ENCODE measurements around the gene FOXP2. TPM values are rescaled to one million over a fixed set of nuclear protein-coding genes. Genes with fewer than 3 reads are reported as not detected.

The FOXP2 gene
- total and polyA plus RNA-seq, 3 donors from 2014 or later = 2.5 to 5.9 (median 3.8) TPM

DNA sequence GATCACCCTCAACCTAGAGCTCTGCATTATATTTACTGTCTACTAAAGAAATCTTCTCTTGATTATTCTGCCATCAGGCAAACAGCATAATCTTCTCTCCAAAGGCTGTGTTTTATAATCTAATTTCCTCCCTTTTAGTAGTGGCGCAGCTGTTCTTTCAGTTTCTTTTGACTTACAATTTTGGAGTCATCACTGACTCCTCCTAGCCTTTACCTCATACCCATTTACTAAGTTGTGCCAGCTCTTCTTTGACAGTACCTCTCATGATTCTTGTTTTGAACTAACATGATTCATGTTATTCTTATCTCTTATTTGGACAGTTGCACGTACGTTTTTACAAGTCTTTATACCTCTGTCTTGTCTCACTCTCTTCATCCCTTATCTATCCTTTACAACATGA is 113.0 kb downstream of the FOXP2 start:
- no peak for DNase-seq
- TF ChIP-seq POLR2A (IDR thresholded peaks at IDR 0.05) = no peak
- TF ChIP-seq, protein P1, sequence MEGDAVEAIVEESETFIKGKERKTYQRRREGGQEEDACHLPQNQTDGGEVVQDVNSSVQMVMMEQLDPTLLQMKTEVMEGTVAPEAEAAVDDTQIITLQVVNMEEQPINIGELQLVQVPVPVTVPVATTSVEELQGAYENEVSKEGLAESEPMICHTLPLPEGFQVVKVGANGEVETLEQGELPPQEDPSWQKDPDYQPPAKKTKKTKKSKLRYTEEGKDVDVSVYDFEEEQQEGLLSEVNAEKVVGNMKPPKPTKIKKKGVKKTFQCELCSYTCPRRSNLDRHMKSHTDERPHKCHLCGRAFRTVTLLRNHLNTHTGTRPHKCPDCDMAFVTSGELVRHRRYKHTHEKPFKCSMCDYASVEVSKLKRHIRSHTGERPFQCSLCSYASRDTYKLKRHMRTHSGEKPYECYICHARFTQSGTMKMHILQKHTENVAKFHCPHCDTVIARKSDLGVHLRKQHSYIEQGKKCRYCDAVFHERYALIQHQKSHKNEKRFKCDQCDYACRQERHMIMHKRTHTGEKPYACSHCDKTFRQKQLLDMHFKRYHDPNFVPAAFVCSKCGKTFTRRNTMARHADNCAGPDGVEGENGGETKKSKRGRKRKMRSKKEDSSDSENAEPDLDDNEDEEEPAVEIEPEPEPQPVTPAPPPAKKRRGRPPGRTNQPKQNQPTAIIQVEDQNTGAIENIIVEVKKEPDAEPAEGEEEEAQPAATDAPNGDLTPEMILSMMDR (IDR thresholded peaks at IDR 0.05) = no peak
- H3K27me3 ChIP-seq = no peaks in the 10 kb centered on the region
- H3K9me3 ChIP-seq = no peaks in the 10 kb centered on the region
- H3K27ac ChIP-seq = no peak overlapping the region
- H3K4me1 ChIP-seq = no peaks in the 10 kb centered on the region
- intact Hi-C loops (cut with DNase I; ENCODE audit: low total_unique reads) = no loop called here
- H3K36me3 ChIP-seq (ENCODE audit: low read depth, missing control alignments) = no peaks in the 10 kb centered on the region
- 75 to 86% methylated on average over 3 of the region's 3 CpGs for WGBS, 2 donors
- no peak overlapping the region for H3K4me3 ChIP-seq

DNA sequence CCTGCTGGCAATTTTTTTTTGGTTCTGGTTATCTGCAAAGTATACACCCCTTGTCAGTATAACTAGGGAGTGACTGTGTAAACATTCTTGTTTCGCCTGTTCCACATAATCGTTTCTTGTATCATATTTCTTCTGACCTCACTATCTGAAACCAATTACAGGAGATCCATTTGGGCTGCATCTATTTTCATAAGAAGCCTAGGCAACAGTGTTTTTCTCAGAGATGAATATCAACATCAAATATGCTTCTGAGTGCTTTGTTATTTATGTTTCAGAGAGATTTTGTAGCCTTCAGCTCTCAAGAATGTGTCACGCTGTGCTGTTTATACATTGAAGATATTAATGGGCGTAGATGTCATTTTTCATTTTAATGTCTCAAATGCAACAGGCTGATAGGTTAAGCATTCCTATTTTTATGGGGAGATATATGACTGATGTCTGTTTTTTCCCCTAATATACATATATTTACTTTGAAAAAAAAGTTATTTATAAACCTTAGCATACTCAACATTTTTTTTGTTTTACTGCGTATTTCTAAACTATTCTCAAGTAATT is 115.5 kb downstream of the FOXP2 start:
- H3K9me3 ChIP-seq = no peaks in the 10 kb centered on the region
- WGBS, 2 donors = 60 to 72% methylated on average over 5 of the region's 5 CpGs
- no peaks in the 10 kb centered on the region for H3K27me3 ChIP-seq
- no peak overlapping the region for H3K4me3 ChIP-seq
- DNase-seq = no peak
- H3K36me3 ChIP-seq (ENCODE audit: low read depth, missing control alignments) = no peaks in the 10 kb centered on the region
- TF ChIP-seq, protein P1 (IDR thresholded peaks at IDR 0.05) = no peak
- no peak for TF ChIP-seq POLR2A (IDR thresholded peaks at IDR 0.05)
- no peak overlapping the region for H3K27ac ChIP-seq
- no peaks in the 10 kb centered on the region for H3K4me1 ChIP-seq
- intact Hi-C loops (cut with DNase I; ENCODE audit: low total_unique reads) = no loop called here

DNA sequence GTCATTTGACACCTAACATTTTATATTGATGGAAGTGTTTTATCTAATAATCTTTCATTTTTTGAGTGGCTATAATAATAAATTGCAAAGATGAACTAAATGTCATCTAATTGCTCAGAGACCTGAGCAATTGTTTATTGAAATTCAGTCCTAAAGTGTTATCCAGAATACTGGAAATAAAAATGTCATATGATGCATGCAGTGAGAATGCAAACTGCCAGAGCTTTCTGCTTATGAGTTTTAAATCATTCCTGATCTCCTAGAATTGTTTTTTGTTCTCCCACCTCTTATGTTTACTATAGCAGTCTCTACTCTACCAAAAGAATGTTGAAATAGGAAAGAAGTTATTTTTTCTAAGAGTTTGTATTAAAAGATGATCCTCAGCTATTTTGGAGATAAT is 116.7 kb downstream of the FOXP2 start:
- Histone ChIP-seq H3K4me3 (no peak overlapping the region), H3K27ac (no peak overlapping the region), H3K27me3 (no peaks in the 10 kb centered on the region), H3K4me1 (no peaks in the 10 kb centered on the region), H3K9me3 (no peaks in the 10 kb centered on the region), H3K36me3 (ENCODE audit: low read depth, missing control alignments) (no peaks in the 10 kb centered on the region)
- intact Hi-C loops (cut with DNase I; ENCODE audit: low total_unique reads) = no loop called here
- TF ChIP-seq, protein P1 (IDR thresholded peaks at IDR 0.05) = no peak
- TF ChIP-seq POLR2A (IDR thresholded peaks at IDR 0.05) = no peak
- no peak for DNase-seq

DNA sequence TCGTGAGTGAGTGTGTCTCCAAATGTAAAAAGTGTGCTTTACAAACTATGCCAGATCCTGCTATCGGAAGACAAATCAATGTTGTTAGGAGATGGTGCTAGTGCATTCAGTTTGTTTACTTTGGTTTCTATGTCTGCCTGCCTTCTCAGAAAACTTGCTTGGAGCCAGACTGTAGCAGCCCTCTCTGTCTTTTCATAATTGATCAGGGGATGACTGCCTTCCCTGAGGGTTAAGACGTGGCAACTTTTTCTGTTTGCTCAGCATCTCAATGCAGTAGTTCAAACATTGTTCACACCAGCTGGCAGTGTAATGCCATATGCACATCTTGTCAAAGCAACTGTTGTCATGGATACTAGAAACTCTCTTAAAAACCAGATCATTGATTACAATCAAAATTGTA is 118.5 kb downstream of the FOXP2 start:
- H3K36me3 ChIP-seq (ENCODE audit: low read depth, missing control alignments) = no peaks in the 10 kb centered on the region
- H3K27ac ChIP-seq = no peak overlapping the region
- no peak overlapping the region for H3K4me3 ChIP-seq
- TF ChIP-seq, protein P1 (IDR thresholded peaks at IDR 0.05) = no peak
- TF ChIP-seq POLR2A (IDR thresholded peaks at IDR 0.05) = no peak
- no peaks in the 10 kb centered on the region for H3K4me1 ChIP-seq
- no peaks in the 10 kb centered on the region for H3K9me3 ChIP-seq
- 78 to 85% methylated on average over 3 of the region's 3 CpGs for WGBS, 2 donors
- intact Hi-C loops (cut with DNase I; ENCODE audit: low total_unique reads) = no loop called here
- H3K27me3 ChIP-seq = no peaks in the 10 kb centered on the region
- DNase-seq = no peak

DNA sequence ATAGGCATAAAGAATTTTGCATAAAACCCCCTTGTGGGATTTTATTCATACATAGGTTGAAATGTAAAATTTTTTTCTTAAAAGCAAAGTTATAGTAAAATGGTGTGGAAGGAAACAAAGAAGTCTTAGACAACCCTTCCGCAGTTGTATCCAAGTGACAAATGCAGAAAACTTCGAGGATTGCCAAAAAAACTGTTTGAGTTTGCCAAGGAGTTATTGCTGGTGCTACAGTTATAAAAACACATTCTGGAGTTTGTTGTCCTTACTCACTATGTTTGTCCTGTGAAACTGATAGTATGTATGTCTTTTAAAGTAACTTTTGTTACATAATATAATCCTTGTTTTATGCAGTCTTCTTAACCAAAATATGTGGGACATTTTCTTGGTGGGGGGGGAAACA is 120.3 kb downstream of the FOXP2 start:
- WGBS, 2 donors = 50 to 69% methylated on average over 2 of the region's 2 CpGs
- Histone ChIP-seq H3K4me3 (no peak overlapping the region), H3K9me3 (no peaks in the 10 kb centered on the region), H3K4me1 (no peaks in the 10 kb centered on the region), H3K27ac (no peak overlapping the region), H3K36me3 (ENCODE audit: low read depth, missing control alignments) (no peaks in the 10 kb centered on the region), H3K27me3 (no peaks in the 10 kb centered on the region)
- intact Hi-C loops (cut with DNase I; ENCODE audit: low total_unique reads) = no loop called here
- no peak for DNase-seq
- TF ChIP-seq, protein P1 (IDR thresholded peaks at IDR 0.05) = no peak
- TF ChIP-seq POLR2A (IDR thresholded peaks at IDR 0.05) = no peak
